Measurements from ENCODE around the gene CHST15. TPM values are rescaled to one million over a fixed set of nuclear protein-coding genes. Genes with fewer than 3 reads are reported as not detected.

Gene CHST15
- total RNA-seq, 1 experiment from 2014 or later: 2.4 TPM

GRCh38 chr10:124066126-124066700 lies 27.2 kb downstream of the CHST15 start:
- no peak for DNase-seq (ENCODE audit: low spot score)

DNA sequence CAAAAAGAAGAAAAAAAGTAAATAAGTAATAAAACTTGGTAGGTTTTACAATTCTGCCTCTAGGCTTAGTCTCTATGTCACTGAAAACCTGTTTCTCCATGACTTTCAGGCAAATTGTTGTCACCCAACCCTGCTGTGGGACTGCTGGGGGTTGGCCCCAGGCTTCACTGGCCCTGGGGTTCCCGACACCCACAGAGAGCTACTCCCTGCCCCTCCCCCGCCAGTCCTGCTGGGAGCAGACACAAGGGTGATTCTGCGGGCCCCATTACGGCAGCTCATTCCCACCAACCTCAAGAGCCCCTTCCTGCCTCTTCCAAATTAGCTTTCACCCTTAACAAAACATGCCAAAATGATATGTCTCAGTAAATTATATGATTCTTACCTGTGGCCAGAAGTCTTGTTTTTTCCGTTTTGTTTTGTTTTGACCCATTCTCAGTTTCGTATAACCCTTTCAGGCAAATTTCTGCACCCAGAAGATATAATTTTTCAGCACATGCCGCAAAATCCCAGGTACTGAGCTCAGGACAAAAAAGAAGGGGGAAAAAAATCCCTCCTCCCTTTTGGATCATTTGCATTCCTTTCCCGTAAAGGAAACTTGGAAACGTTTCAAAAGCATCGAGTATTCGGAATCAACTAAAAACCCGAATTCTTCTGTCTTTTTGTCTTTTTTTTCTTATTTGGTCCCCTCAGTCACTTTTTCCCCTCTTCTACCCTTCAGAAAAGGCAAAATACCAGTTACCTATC lies 27.8 kb downstream of the CHST15 start:
- no peak for DNase-seq (ENCODE audit: low spot score)

DNA sequence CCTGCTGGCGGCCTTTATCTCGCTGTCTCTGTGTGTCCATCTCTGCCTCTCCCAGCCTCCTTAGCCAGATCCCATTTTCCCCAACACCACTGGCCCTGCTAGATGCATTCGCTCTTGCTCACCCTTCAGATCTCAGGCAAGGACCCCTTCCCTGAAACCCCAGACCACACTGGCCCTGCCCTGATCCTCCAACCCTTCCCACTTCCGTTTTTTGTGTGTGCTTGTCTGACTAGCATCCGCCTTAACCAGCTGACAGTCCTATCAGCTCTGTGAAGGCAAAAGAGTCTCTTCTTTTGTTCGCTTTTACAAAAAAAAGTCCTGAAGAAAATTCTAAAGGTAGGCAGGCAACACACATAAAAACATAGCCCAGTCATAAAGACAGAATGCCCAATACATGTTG lies 28.7 kb downstream of the CHST15 start:
- no peak for DNase-seq (ENCODE audit: low spot score)

DNA sequence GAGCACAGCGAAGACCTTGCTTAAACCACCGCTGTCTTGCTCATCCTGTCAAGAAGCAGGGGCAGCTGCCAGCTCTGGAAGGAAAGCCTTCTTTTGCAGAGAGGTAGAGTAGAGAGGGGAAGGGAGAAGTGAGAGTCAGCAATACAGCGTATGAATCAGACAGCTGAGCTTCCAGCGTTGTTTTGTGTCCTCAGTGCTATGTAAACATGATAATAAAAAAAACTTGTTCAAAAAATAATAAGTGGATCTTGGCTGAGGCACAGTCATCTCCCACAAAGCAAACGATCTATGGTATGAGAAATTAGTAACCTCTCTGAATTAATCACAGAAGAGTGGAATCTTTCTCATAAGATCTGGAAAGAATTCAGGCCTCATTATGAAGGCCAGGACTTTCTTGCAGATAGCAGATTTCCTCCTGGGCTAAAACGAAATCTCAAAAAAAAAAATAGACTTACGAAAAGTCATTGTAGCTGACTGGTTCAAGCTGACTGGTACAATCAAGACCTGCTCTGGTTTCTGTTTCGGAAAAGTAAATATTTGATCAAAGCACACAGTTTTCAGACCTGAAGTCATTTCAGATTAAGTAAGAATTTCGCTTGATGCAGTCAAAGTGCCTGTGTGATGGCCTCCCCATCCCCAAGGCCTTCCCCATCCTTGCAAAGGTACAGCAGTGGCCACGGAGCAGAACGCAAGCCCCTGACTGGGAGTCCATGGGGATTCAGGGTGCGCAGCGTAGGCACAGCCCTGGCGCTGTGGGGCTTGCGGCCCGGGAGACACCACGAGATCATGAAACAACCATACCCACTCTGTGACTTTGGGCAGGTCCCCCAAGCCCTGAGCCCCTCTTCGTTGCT lies 29.4 kb downstream of the CHST15 start:
- DNase-seq (ENCODE audit: low spot score): peak; percentile 49

DNA sequence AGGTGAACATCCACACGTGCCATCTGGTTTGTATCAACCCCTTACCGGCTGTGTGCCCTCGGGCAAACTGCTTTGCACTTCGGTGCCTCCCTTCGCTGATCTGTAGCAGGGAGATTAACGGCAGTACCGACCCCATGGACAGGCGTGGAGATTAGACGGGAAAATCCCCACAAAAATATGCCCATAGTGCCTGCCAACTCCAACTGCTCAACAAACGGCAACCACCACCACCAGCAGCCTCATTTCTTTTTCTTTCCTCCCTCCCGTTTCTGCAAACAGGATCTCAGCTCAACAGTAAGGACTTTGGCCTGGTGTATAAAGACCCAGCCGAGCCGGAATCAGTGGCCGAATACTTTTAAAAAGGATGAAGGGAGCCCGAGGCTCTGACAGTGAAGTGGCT lies 31.0 kb downstream of the CHST15 start:
- DNase-seq (ENCODE audit: low spot score): no peak

DNA sequence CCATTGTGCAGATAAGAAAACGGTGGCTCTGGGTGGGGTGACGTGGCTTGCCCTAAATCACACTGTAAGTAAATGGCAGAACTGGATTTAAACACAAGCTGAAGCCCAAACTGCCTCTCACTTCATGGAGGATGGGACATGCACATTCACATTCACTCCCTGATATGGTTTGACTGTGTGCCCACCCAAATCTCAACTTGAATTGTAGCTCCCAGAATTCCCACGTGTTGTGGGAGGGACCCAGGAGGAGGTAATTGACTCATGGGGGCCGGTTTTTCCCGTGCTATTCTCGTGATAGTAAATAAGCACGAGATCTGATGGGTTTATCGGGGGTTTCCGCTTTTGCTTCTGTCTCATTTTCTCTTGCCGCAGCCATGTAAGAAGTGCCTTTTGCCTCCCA lies 32.4 kb downstream of the CHST15 start:
- DNase-seq (ENCODE audit: low spot score): no peak

DNA sequence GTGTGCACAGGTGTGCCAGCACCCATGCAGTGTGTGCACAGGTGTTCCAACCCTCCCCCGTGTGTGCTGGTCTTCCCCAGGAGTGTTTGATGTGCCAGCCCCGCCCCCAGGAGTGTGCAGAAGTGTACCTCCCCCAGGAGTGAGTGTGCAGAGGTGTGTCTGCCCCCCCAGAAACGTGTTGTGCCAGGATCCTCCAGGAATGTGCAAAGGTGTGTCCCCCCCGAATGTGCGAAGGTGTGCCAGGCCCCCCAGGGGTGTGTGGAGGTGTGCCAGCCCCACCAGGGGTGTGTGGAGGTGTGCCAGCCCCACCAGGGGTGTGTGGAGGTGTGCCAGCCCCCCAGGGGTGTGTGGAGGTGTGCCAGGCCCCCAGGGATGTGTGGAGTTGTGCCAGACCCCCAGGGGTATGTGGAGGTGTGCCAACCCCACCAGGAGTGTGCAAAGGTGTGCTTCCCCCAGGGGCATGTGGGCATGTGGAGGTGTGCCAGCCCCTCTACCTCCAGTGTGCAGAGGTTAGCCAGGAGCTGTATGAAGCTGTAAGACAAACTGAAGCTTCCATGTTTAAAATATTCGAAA lies 33.2 kb downstream of the CHST15 start:
- DNase-seq (ENCODE audit: low spot score): no peak

DNA sequence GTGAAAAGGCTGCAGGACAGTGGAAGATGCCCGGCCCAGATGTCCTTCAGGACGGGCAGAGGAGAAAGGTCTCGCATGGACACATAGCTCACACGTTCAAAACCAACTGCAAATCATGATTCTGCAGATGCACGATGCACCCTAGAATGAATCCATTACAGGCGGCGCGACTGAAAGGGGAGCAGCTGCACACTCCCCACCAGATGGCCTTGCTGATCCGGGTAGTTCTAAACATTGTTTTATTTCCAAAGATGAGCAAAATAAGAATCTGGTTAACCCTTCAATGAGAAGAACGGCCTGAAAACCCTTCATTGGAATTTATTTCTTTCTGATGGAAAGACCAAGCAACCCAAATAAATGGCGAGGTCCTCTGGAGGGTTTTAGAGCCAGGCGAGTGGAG lies 33.8 kb downstream of the CHST15 start:
- no peak for DNase-seq (ENCODE audit: low spot score)

DNA sequence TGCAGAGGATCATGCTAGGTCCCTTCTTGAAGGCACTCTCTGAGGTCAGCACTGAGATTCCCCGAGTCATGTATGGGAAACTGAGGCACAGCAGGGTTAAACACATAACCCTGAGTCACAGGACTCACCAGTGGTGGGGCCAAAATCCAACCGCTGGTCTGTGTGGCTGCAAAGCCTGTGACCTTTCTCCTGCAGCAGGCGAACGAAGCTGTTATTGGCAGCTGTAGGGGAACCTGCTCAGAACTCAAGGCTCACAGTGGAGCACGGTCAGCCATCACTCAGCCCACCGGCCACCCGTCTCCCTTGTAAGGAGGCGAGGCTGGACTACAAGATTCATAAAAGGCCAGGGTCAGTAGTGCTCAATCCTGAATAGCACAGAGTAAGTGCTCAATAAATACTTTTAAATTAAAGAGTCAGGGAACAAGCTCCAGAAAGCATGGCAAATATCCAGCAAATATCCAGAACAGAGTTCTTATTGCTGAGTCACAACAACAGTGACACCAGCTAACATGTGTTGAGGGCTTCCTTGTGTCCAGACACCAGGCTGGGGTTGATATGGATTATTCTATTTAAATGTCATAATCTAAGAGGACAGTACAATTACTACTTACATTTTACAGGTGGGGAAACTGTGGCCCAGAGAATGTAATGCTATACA lies 34.9 kb downstream of the CHST15 start:
- DNase-seq (ENCODE audit: low spot score): no peak

DNA sequence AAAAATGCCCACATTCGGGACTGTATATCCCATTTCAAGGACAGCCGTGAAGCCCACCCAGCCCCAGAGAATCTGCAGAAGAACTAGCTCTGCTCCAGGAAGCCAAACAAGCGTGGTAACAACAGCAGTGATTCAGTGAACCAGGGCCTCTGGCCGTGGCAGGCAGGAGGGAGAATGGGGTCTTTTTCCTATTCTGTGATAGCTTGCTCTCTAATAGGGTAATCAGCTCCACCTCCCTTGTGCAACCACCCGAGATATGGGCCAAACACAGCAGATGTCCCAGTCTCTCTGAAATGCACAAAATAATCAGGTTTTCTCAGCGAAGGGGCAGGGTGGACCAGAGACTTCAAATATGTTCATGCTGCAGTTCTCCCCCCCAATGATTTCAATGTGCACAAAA lies 35.8 kb downstream of the CHST15 start:
- DNase-seq (ENCODE audit: low spot score): no peak

DNA sequence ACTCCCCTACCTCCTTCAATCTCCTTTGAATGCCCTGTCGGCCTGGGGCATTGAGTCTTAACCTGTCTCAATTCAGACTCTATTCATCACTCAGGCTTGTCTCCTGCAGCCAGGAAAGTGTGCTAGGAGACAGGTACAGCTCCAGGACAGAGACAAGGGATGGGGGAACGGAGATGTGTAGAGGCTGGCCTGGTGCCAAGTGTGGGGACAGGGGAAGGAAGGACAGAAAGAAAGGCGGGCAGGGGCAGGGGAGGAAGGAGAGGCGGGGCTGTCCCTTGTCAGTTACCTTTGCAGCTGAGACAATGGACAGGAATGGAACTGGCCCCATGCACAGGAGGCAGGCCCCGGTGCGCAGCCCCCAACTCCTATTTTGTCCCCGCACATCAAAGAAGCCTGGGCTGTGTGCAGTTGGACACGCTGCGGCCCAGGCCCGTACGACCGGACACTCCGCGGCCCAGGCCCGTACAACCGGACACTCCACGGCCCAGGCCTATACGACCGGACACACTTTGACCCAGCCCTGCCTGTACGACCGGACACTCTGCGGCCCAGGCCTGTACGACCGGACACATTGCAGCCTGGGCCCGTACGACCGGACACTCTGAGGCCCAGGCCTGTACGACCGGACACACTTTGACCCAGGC lies 36.9 kb downstream of the CHST15 start:
- no peak for DNase-seq (ENCODE audit: low spot score)

- DNase-seq (ENCODE audit: low spot score): peak; percentile 5
These were observed 39.4 kb downstream of the CHST15 start for GRCh38 chr10:124053971-124054370.

DNA sequence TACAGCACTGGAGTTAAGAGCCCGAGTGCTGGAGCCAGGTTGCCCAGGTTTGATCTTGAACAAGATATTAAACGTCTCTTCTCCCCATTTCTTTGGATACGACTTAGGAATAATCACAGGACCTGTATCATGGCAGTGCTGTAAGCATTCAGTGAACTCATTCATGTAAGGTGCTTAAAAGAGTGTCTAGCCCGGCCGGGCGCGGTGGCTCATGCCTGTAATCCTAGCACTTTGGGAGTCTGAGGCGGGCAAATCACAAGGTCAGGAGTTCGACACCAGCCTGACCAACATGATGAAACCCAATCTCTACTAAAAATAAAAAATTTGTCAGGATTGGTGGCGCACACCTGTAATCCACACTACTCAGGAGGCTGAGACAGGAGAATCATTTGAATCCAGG lies 40.8 kb downstream of the CHST15 start:
- no peak for DNase-seq (ENCODE audit: low spot score)

DNA sequence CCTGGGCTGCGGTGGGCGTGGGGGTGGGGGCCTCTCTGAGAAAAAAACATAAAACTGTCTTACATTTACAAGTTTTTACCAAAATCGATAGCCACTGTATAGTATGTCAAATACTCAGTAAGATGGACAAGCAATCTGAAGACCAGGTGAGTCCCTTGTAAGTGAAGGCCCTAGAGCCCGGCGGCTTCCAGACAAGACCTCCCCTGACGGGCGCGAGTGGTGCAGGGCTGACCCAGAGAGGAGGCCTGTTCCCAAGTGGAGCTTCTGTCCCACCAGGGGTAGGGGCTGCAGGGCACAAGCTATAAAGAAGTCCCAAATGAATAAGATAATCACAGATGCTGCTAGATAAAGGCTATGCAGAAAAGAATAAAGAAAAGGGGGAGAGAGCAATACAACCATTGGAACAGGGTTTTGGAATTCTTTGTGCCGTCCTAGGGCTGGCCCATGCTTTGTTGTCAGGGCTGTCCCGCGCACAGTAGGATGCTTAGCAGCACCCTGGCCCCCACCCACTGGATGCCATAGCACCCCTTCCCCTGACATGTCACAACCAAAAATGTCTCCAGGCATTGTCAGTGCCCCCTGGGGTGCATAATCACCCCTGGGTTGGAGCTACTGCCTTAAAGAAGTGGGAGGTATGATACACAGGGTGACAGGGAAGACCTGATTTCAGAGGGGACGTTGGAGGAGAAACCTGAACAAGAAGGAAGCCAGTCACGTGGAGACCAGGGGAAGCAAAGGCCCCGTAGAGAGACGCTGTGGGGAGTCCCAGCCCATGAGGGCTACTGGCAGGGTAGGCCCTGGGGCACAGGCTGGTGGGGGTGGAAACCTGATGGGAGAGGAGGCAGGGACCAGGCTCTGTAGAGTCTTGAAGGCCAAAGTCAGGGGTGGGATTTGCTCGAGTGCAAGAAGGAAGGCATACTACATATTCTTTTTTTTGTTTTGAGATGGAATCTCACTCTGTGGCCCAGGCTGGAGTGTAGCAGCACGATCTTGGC lies 43.1 kb downstream of the CHST15 start:
- DNase-seq (ENCODE audit: low spot score): no peak

DNA sequence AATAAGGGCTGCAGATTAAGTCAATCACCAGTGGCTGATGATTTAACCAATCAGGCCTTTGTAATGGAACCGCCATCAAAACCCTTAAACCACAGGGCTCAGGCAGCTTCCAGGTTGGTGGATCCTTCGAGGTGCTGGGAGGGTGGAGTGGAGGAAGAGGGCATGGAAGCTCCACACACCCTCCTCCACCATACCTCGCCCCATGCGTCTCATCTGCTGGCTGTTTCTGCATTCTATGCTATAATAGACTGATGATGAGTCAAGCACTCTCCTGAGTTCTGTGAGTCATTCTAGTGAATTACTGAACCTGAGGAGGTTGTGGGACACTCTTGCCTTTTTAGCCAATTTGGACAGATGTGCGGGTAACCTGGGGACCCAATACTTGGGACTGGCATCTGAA lies 43.9 kb downstream of the CHST15 start:
- peak; percentile 40 for DNase-seq (ENCODE audit: low spot score)

- DNase-seq (ENCODE audit: low spot score): no peak
These were observed 44.8 kb downstream of the CHST15 start for GRCh38 chr10:124048371-124049290.

DNA sequence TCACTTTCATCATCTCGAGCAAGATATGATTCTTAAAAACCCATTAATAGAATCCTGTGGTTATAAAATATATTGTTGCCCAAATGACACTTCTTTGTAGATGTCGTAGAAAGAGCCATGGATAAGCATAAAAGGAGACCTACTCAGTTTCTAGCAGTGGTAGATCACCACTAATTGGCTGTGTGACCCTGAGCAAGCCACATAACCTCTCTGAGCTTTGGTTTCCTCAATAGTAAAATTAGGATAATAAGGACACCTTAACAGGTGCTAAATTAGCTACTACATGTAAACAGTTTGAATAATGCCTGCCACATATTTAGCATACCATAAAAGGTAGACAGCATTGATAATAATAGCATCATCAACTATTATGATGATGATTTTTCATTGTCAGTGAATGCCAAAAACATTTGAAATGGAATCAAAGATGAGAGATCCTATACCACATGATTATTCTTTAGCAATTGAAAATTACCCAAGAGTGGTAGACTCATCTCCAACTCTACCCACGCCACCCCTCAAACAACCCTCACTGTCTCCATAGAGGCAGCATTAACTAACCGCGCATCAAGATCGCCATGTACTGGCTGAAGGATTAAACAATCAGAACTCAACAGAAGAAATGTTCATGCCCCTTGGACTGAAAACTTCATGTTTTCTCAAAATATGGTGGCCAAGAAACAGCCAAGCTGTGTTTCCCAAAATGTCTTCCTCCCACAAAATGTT lies 45.8 kb downstream of the CHST15 start:
- no peak for DNase-seq (ENCODE audit: low spot score)

- DNase-seq (ENCODE audit: low spot score): no peak
These were observed 47.5 kb downstream of the CHST15 start for GRCh38 chr10:124045801-124046355.
